ENCODE data around the gene CCL4.
A peak's percentile ranks its signal among the peaks of the same experiment; 100 is the strongest.

CCL4 gene

GRCh38 chr17:36148559-36149295, 45.1 kb downstream of the CCL4 start:
- peak; percentile 39 for DNase-seq

- no peak for DNase-seq
These were observed 45.7 kb downstream of the CCL4 start for GRCh38 chr17:36149296-36149820.

GRCh38 chr17:36151891-36152638, 48.4 kb downstream of the CCL4 start:
- DNase-seq, result no peak

GRCh38 chr17:36152639-36153120, 49.1 kb downstream of the CCL4 start:
- DNase-seq, result no peak

GRCh38 chr17:36153895-36154610, 50.4 kb downstream of the CCL4 start:
- no peak for DNase-seq

Measured in activated CD4-positive, alpha-beta T cell treated with anti-CD3 and anti-CD28 coated beads for 1 hour (primary cell).